Suprapubic skin (tissue), 4 donors: ENCODE measurements around the gene CPSF4. TPM values are rescaled to one million over a fixed set of nuclear protein-coding genes. Genes with fewer than 3 reads are reported as not detected.

ENCODE experiments used
- DNase-seq, 2 donors: peaks; one replicate each; pipeline ENCODE4 v3.0.0-alpha.2; 2019; ENCODE audit warnings: low spot score in 2 of 2
- H3K27ac ChIP-seq: fragments of 200-600 bp; sonication (generic); one replicate; pipeline ENCODE4 v1.5.1; 2019
- H3K27me3 ChIP-seq: fragments of 200-600 bp; sonication (generic); one replicate; pipeline ENCODE4 v1.5.1; 2019
- H3K36me3 ChIP-seq: fragments of 200-600 bp; sonication (generic); one replicate; pipeline ENCODE4 v1.5.1; 2019
- H3K4me1 ChIP-seq: fragments of 200-600 bp; sonication (generic); one replicate; pipeline ENCODE4 v1.5.1; 2019
- H3K4me3 ChIP-seq: fragments of 200-600 bp; sonication (generic); one replicate; pipeline ENCODE4 v1.5.1; 2019; ENCODE audit warnings: mild to moderate bottlenecking
- H3K9me3 ChIP-seq: fragments of 200-600 bp; sonication (generic); one replicate; pipeline ENCODE4 v1.5.1; 2019
- CTCF ChIP-seq, 2 donors: fragments of 200-600 bp in 1 of 2; fragments of 450-650 bp in 1 of 2; sonication (generic) in 1 of 2; IDR thresholded peaks; one replicate each; pipeline ENCODE4 v1.5.1; 2016 to 2019; ENCODE audit warnings: antibody characterized with exemption in 2 of 2, mild to moderate bottlenecking in 1 of 2, moderate library complexity in 1 of 2
- EP300 ChIP-seq: sonication (generic); formaldehyde crosslinking; IDR thresholded peaks from one replicate; pipeline ENCODE4 v1.6.1; 2017; ENCODE audit warnings: antibody characterized with exemption
- POLR2A ChIP-seq, 2 donors: fragments of 450-650 bp; IDR thresholded peaks; one replicate each; pipeline ENCODE4 v1.6.1; 2017; ENCODE audit warnings: antibody characterized with exemption in 2 of 2, mild to moderate bottlenecking in 2 of 2, moderate library complexity in 2 of 2
- POLR2AphosphoS5 ChIP-seq, 3 donors: sonication (generic); formaldehyde crosslinking; IDR thresholded peaks; one replicate each; pipeline ENCODE4 v1.6.1; 2017; ENCODE audit warnings: antibody characterized with exemption in 3 of 3
- WGBS: methylation state at CpG from one replicate; pipeline ENCODE4 v1.1.5; 2018; 5-methylcytosine and 5-hydroxymethylcytosine counted together
- total RNA-seq, 4 donors: library from RNA; depleted of rRNA; stranded (reverse); fragments of >200 nt; gene quantifications; one replicate each; pipeline ENCODE4 v1.1.0, GENCODE V29; 2016

The CPSF4 gene
- total RNA-seq, 4 donors from 2014 or later = 35.0 to 59.9 (median 41.7) TPM

GRCh38 chr7:99490878-99491277 is 52.1 kb downstream of the CPSF4 start:
- 78% methylated on average over 3 of the region's 3 CpGs for WGBS
- H3K9me3 ChIP-seq = peaks cover 18% of the 10 kb centered on the region
- H3K27ac ChIP-seq = no peak overlapping the region
- H3K4me3 ChIP-seq = no peak overlapping the region
- peaks cover 45% of the 10 kb centered on the region for H3K36me3 ChIP-seq
- TF ChIP-seq EP300 (no peak), POLR2A (IDR thresholded peaks at IDR 0.05) (no peak), POLR2AphosphoS5 (IDR thresholded peaks at IDR 0.05) (no peak), CTCF (IDR thresholded peaks at IDR 0.05) (no peak)
- no peaks in the 10 kb centered on the region for H3K27me3 ChIP-seq
- H3K4me1 ChIP-seq = no peaks in the 10 kb centered on the region
- no peak for DNase-seq

- WGBS = 93% methylated on average over 6 of the region's 6 CpGs
- no peak overlapping the region for H3K27ac ChIP-seq
- H3K36me3 ChIP-seq = peaks cover 48% of the 10 kb centered on the region
- H3K4me3 ChIP-seq = no peak overlapping the region
- TF ChIP-seq EP300 (no peak), CTCF (IDR thresholded peaks at IDR 0.05) (no peak), POLR2A (IDR thresholded peaks at IDR 0.05) (no peak), POLR2AphosphoS5 (IDR thresholded peaks at IDR 0.05) (no peak)
- H3K27me3 ChIP-seq = no peaks in the 10 kb centered on the region
- H3K9me3 ChIP-seq = peaks cover 18% of the 10 kb centered on the region
- peaks cover 17% of the 10 kb centered on the region for H3K4me1 ChIP-seq
- no peak for DNase-seq
Observed at GRCh38 chr7:99493823-99494222, 55.1 kb downstream of the CPSF4 start.

- H3K36me3 ChIP-seq = peaks cover 39% of the 10 kb centered on the region
- DNase-seq = peak in 1 of 2 donors; percentile 11
- H3K4me1 ChIP-seq = peaks cover 26% of the 10 kb centered on the region
- H3K9me3 ChIP-seq = peaks cover 18% of the 10 kb centered on the region
- WGBS = 81% methylated on average over 6 of the region's 6 CpGs
- peak overlapping the region; percentile 94 for H3K4me3 ChIP-seq
- no peak overlapping the region for H3K27ac ChIP-seq
- TF ChIP-seq POLR2AphosphoS5 (IDR thresholded peaks at IDR 0.05) (no peak), EP300 (no peak), POLR2A (IDR thresholded peaks at IDR 0.05) (no peak), CTCF (IDR thresholded peaks at IDR 0.05) (no peak)
- no peaks in the 10 kb centered on the region for H3K27me3 ChIP-seq
Observed at GRCh38 chr7:99497766-99498545, 59.2 kb downstream of the CPSF4 start.

GRCh38 chr7:99498546-99498944 is 59.8 kb downstream of the CPSF4 start:
- peaks cover 34% of the 10 kb centered on the region for H3K36me3 ChIP-seq
- 74% methylated on average over 11 of the region's 11 CpGs for WGBS
- H3K9me3 ChIP-seq = peaks cover 15% of the 10 kb centered on the region
- H3K27me3 ChIP-seq = no peaks in the 10 kb centered on the region
- DNase-seq = peak in 1 of 2 donors; percentile 48
- TF ChIP-seq EP300 = no peak
- TF ChIP-seq POLR2A (IDR thresholded peaks at IDR 0.05) = no peak
- no peak for TF ChIP-seq POLR2AphosphoS5 (IDR thresholded peaks at IDR 0.05)
- no peak for TF ChIP-seq CTCF (IDR thresholded peaks at IDR 0.05)
- H3K4me1 ChIP-seq = peaks cover 26% of the 10 kb centered on the region
- H3K4me3 ChIP-seq = peak overlapping the region; percentile 94
- H3K27ac ChIP-seq = no peak overlapping the region

- H3K4me3 ChIP-seq = peak overlapping the region; percentile 94
- no peaks in the 10 kb centered on the region for H3K27me3 ChIP-seq
- TF ChIP-seq POLR2AphosphoS5 (IDR thresholded peaks at IDR 0.05) (no peak), CTCF (IDR thresholded peaks at IDR 0.05) (no peak), POLR2A (IDR thresholded peaks at IDR 0.05) (no peak), EP300 (no peak)
- peaks cover 8% of the 10 kb centered on the region for H3K9me3 ChIP-seq
- no peak for DNase-seq
- H3K36me3 ChIP-seq = peaks cover 26% of the 10 kb centered on the region
- WGBS = under 1% methylated on average over 14 of the region's 14 CpGs
- H3K27ac ChIP-seq = peak overlapping the region; percentile 98
- peaks cover 26% of the 10 kb centered on the region for H3K4me1 ChIP-seq
Observed at GRCh38 chr7:99499371-99499720, 60.6 kb downstream of the CPSF4 start.
